A673 (cell line): Measurements from ENCODE around the gene PADI1. TPM values are rescaled to one million over a fixed set of nuclear protein-coding genes. Genes with fewer than 3 reads are reported as not detected.

Source experiments
- BruUV-seq: library from RNA; stranded (reverse); fragments of 400-500 nt; replicated peaks from 2 replicates; lab custom pipeline; 2021; lab: Mats Ljungman, UMichigan
- CTCF ChIA-PET: fragments of 300-600 bp; sonication (Branson Sonifier 250); formaldehyde crosslinking; loops from one replicate; lab custom pipeline; 2022; ENCODE audit warnings: antibody characterized with exemption; lab: Charles Lee
- POLR2A ChIA-PET: fragments of 300-600 bp; sonication (Branson Sonifier 250); formaldehyde crosslinking; loops from one replicate; lab custom pipeline; 2022; ENCODE audit warnings: antibody characterized with exemption; ENCODE audit not compliant: low non-redundant PET; lab: Charles Lee
- DNase-seq: peaks from one replicate; pipeline ENCODE4 v3.0.0-alpha.2; 2015; ENCODE audit warnings: low spot score
- H3K27ac ChIP-seq: fragments of 200-600 bp; sonication (generic); 2 replicates; pipeline ENCODE4 v1.5.1; 2016; ENCODE audit warnings: mixed run types, low read depth, mild to moderate bottlenecking, mixed read lengths, antibody characterized with exemption, low read length; ENCODE audit not compliant: poor library complexity, severe bottlenecking
- H3K27me3 ChIP-seq: fragments of 200-600 bp; sonication (generic); replicated peaks from 2 replicates; pipeline ENCODE4 v1.6.1; 2017; ENCODE audit warnings: mixed run types, low read depth, mild to moderate bottlenecking, mixed read lengths, antibody characterized with exemption, low read length; ENCODE audit not compliant: insufficient read depth, poor library complexity
- H3K36me3 ChIP-seq: fragments of 200-600 bp; sonication (generic); 2 replicates; pipeline ENCODE4 v1.6.1; 2016; ENCODE audit warnings: mixed run types, mild to moderate bottlenecking, mixed read lengths, antibody characterized with exemption, low read length; ENCODE audit not compliant: insufficient read depth, poor library complexity, severe bottlenecking
- H3K4me1 ChIP-seq: fragments of 200-600 bp; sonication (generic); 2 replicates; pipeline ENCODE4 v1.6.1; 2017; ENCODE audit warnings: mixed run types, mild to moderate bottlenecking, mixed read lengths, antibody characterized with exemption, low read length; ENCODE audit not compliant: insufficient read depth, poor library complexity, severe bottlenecking
- H3K4me3 ChIP-seq: fragments of 200-600 bp; sonication (generic); 2 replicates; pipeline ENCODE4 v1.5.1; 2016; ENCODE audit warnings: low read depth, mixed run types, mild to moderate bottlenecking, mixed read lengths, low read length; ENCODE audit not compliant: poor library complexity, severe bottlenecking
- H3K9me3 ChIP-seq: fragments of 200-600 bp; sonication (generic); 2 replicates; pipeline ENCODE4 v1.6.1; 2016; ENCODE audit warnings: mixed run types, low read depth, mild to moderate bottlenecking, mixed read lengths, antibody characterized with exemption, low read length; ENCODE audit not compliant: poor library complexity, severe bottlenecking
- CTCF ChIP-seq: fragments of 300-800, 200-600 bp; sonication (generic); conservative IDR thresholded peaks from 2 replicates; pipeline ENCODE4 v1.5.1; 2017; ENCODE audit warnings: low read depth, mild to moderate bottlenecking, antibody characterized with exemption, low read length, moderate library complexity, mixed read lengths
- EZH2 ChIP-seq: fragments of 200-600 bp; sonication (generic); IDR thresholded peaks from 2 replicates; pipeline ENCODE4 v1.6.1; 2017; ENCODE audit warnings: borderline replicate concordance, low read depth, mild to moderate bottlenecking, mixed read lengths, antibody characterized with exemption, low read length; ENCODE audit not compliant: poor library complexity, severe bottlenecking
- intact Hi-C: fragments of 100-400 bp; cut with micrococcal nuclease; formaldehyde crosslinking; loops from one replicate; pipeline ENCODE4 v1.10.0; 2022; ENCODE audit not compliant: unreplicated experiment
- total RNA-seq: library from RNA; stranded (reverse); gene quantifications from 2 replicates; pipeline ENCODE4 v1.2.3, GENCODE V29; 2021

Gene PADI1
- total RNA-seq, 1 experiment from 2014 or later = 0.56 TPM

DNA sequence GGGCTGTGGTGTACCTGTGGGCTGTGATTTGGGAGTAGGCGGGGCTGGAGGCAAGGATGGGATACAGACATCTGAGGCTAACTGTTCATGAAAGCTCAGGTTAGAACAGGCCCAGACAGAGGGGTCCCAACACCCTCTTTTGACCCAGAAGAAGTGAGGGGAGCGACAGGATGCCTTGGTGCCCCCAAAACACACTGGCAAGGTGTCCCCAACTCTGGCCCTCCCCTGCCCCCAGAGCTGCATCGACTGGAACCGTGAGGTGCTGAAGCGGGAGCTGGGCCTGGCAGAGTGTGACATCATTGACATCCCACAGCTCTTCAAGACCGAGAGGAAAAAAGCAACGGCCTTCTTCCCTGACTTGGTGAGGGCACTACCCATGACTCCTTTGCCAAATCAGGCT is 75.5 kb downstream of the PADI1 start:
- Histone ChIP-seq H3K27me3 (no peaks in the 10 kb centered on the region), H3K4me3 (no peak overlapping the region), H3K27ac (no peak overlapping the region), H3K4me1 (no peaks in the 10 kb centered on the region), H3K9me3 (no peaks in the 10 kb centered on the region), H3K36me3 (no peaks in the 10 kb centered on the region)
- POLR2A ChIA-PET = no interaction called here
- TF ChIP-seq CTCF (no peak), EZH2 (no peak)
- CTCF ChIA-PET = no interaction called here
- intact Hi-C loops = no loop called here
- BruUV-seq = no TSS peak
- no peak for DNase-seq

- CTCF ChIA-PET = no interaction called here
- POLR2A ChIA-PET = no interaction called here
- Histone ChIP-seq H3K36me3 (no peaks in the 10 kb centered on the region), H3K27ac (no peak overlapping the region), H3K9me3 (no peaks in the 10 kb centered on the region), H3K27me3 (no peaks in the 10 kb centered on the region), H3K4me3 (no peak overlapping the region), H3K4me1 (no peaks in the 10 kb centered on the region)
- intact Hi-C loops = no loop called here
- no TSS peak for BruUV-seq
- DNase-seq = no peak
- TF ChIP-seq EZH2 (no peak), CTCF (no peak)
Observed at GRCh38 chr1:17280894-17281293, 76.0 kb downstream of the PADI1 start.

DNA sequence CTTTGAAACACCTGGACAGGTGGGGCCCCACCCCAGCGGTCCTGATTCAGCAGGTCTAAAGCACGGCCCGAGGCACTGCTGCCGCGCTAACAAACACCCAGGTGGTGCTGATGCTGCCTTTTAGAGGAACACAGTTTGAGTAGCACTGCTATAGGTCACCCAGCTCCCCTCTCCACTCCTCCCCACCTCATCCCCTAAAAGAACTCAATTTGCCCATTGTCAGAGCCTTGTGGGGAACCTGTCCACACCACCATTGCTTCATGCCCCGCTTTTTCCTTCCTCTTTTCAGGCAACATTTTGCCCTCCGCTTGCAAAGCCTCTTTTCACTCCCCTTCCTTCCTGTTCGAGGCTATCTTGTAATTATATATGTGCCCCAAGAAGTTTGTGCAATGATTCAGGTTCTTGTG is 76.8 kb downstream of the PADI1 start:
- intact Hi-C loops = no loop called here
- Histone ChIP-seq H3K36me3 (no peaks in the 10 kb centered on the region), H3K9me3 (no peaks in the 10 kb centered on the region), H3K4me1 (no peaks in the 10 kb centered on the region), H3K4me3 (no peak overlapping the region), H3K27ac (no peak overlapping the region), H3K27me3 (no peaks in the 10 kb centered on the region)
- ChIA-PET CTCF (no interaction called here), POLR2A (no interaction called here)
- no peak for DNase-seq
- no peak for TF ChIP-seq EZH2
- no peak for TF ChIP-seq CTCF
- no TSS peak for BruUV-seq
